SU-DHL-6 (cell line): ENCODE measurements around the gene ABCF2.

Experiments used
- EZH2phosphoT487 ChIP-seq: fragments of 200-600 bp; sonication (generic), shearing (Covaris generic); conservative IDR thresholded peaks from 2 replicates; pipeline ENCODE4 v1.6.1; 2018; ENCODE audit warnings: mild to moderate bottlenecking, antibody characterized with exemption, low read length, moderate library complexity, mixed read lengths
- TF ChIP-seq, protein P1 (sequence below): fragments of 200-600 bp; sonication (generic); IDR thresholded peaks from one replicate; pipeline ENCODE4 v1.5.1; 2017; ENCODE audit warnings: antibody characterized with exemption, mild to moderate bottlenecking, low read length, moderate library complexity; ENCODE audit not compliant: insufficient read depth, poor library complexity, severe bottlenecking

DNA sequence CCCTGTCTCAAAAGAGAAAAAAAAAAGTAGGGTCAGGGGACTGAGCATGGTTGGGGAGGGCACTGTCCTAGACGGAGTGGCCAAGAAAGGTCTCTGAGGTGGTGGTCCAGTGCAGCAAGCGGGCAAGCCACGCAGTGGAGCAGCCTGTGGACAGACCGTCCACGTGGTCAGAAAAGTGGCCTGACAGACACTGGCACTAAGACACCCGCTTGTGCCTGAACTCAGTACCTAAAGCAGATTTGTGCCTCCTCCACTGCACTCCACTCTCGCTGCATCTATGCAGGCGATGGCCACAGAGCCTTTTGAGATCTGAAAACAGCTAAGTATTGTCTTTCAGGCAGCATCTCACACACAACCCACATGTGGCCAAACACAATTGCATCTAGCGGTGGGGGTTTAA is 48.8 kb downstream of the ABCF2 start:
- TF ChIP-seq, protein P1, sequence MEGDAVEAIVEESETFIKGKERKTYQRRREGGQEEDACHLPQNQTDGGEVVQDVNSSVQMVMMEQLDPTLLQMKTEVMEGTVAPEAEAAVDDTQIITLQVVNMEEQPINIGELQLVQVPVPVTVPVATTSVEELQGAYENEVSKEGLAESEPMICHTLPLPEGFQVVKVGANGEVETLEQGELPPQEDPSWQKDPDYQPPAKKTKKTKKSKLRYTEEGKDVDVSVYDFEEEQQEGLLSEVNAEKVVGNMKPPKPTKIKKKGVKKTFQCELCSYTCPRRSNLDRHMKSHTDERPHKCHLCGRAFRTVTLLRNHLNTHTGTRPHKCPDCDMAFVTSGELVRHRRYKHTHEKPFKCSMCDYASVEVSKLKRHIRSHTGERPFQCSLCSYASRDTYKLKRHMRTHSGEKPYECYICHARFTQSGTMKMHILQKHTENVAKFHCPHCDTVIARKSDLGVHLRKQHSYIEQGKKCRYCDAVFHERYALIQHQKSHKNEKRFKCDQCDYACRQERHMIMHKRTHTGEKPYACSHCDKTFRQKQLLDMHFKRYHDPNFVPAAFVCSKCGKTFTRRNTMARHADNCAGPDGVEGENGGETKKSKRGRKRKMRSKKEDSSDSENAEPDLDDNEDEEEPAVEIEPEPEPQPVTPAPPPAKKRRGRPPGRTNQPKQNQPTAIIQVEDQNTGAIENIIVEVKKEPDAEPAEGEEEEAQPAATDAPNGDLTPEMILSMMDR: no peak
- TF ChIP-seq EZH2phosphoT487: no peak
